HG03060 (cell line): ENCODE data around the gene PLXNA4.

ENCODE experiments used
- ATAC-seq: cut with Tn5 transposase; IDR thresholded peaks from one replicate; pipeline ENCODE4 v1.9.1; 2021; ENCODE audit warnings: low read depth, moderate number of reproducible peaks; ENCODE audit not compliant: unreplicated experiment

PLXNA4 gene

GRCh38 chr7:132292803-132293202, 283.5 kb downstream of the PLXNA4 start:
- ATAC-seq: no peak

- ATAC-seq: no peak
Measured at GRCh38 chr7:132291481-132291880, 284.8 kb downstream of the PLXNA4 start.

- ATAC-seq: no peak
Measured at GRCh38 chr7:132290021-132290420, 286.2 kb downstream of the PLXNA4 start.

- ATAC-seq: no peak
Measured at GRCh38 chr7:132286836-132287235, 289.4 kb downstream of the PLXNA4 start.

GRCh38 chr7:132280335-132280734, 295.9 kb downstream of the PLXNA4 start:
- no peak for ATAC-seq

- ATAC-seq: no peak
Measured at GRCh38 chr7:132279718-132280117, 296.6 kb downstream of the PLXNA4 start.

GRCh38 chr7:132276976-132277725, 299.1 kb downstream of the PLXNA4 start:
- no peak for ATAC-seq

GRCh38 chr7:132276234-132276630, 300.0 kb downstream of the PLXNA4 start:
- ATAC-seq: no peak

- ATAC-seq: no peak
Measured at GRCh38 chr7:132275416-132276233, 300.6 kb downstream of the PLXNA4 start.

GRCh38 chr7:132272763-132273371, 303.4 kb downstream of the PLXNA4 start:
- no peak for ATAC-seq

GRCh38 chr7:132270517-132270916, 305.8 kb downstream of the PLXNA4 start:
- no peak for ATAC-seq

GRCh38 chr7:132269718-132270117, 306.6 kb downstream of the PLXNA4 start:
- ATAC-seq: no peak

- ATAC-seq: no peak
Measured at GRCh38 chr7:132263151-132263550, 313.1 kb downstream of the PLXNA4 start.

- ATAC-seq: no peak
Measured at GRCh38 chr7:132262160-132262470, 314.2 kb downstream of the PLXNA4 start.

- no peak for ATAC-seq
Measured at GRCh38 chr7:132261327-132262159, 314.7 kb downstream of the PLXNA4 start.

GRCh38 chr7:132258231-132258630, 318.0 kb downstream of the PLXNA4 start:
- no peak for ATAC-seq

- no peak for ATAC-seq
Measured at GRCh38 chr7:132257253-132257652, 319.0 kb downstream of the PLXNA4 start.

GRCh38 chr7:132256721-132257212, 319.5 kb downstream of the PLXNA4 start:
- ATAC-seq: no peak

- no peak for ATAC-seq
Measured at GRCh38 chr7:132255898-132256297, 320.4 kb downstream of the PLXNA4 start.

GRCh38 chr7:132255115-132255797, 321.0 kb downstream of the PLXNA4 start:
- ATAC-seq: no peak
